ENCODE data around the gene TMEM72.

DNA sequence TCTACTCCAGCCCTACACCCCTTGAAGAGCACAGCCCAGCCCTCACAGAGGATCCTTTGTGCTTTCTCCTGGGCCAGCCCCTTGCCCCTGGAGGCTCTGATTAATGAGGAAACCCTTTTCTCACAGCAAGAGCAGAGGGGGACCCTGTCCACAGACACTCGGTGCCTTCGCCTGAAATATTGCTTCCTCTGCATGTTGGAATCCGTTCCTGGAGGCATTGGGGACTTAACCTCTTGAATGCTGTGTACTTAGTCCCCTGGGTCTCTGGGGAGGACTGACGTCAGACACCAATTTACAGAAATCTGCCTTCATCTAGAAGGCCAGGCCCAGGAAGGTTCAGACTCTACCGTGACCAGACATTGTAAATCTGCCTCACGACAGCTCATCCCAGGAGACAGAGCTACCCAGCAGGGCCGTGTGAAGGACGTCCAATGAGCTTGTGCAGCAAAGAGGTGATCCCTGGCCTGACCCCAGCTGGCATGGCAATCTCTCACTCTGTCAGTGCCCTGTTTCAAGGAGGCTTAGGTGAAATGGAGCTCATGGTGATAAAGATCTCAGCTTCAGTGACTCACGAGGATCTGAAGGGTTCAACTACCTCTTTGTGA is 8.1 kb upstream of the TMEM72 start:
- no peak for TF ChIP-seq CTCF (IDR thresholded peaks at IDR 0.05)
- TF ChIP-seq, protein P1, sequence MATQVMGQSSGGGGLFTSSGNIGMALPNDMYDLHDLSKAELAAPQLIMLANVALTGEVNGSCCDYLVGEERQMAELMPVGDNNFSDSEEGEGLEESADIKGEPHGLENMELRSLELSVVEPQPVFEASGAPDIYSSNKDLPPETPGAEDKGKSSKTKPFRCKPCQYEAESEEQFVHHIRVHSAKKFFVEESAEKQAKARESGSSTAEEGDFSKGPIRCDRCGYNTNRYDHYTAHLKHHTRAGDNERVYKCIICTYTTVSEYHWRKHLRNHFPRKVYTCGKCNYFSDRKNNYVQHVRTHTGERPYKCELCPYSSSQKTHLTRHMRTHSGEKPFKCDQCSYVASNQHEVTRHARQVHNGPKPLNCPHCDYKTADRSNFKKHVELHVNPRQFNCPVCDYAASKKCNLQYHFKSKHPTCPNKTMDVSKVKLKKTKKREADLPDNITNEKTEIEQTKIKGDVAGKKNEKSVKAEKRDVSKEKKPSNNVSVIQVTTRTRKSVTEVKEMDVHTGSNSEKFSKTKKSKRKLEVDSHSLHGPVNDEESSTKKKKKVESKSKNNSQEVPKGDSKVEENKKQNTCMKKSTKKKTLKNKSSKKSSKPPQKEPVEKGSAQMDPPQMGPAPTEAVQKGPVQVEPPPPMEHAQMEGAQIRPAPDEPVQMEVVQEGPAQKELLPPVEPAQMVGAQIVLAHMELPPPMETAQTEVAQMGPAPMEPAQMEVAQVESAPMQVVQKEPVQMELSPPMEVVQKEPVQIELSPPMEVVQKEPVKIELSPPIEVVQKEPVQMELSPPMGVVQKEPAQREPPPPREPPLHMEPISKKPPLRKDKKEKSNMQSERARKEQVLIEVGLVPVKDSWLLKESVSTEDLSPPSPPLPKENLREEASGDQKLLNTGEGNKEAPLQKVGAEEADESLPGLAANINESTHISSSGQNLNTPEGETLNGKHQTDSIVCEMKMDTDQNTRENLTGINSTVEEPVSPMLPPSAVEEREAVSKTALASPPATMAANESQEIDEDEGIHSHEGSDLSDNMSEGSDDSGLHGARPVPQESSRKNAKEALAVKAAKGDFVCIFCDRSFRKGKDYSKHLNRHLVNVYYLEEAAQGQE (IDR thresholded peaks at IDR 0.05; ENCODE audit: insufficient read depth in 1 of 2, low read depth in 2 of 2, low read length in 1 of 2): no peak
